Measurements from ENCODE around the gene OR5K3.

Gene OR5K3

GRCh38 chr3:98434412-98434811 is 43.9 kb downstream of the OR5K3 start:
- DNase-seq = no peak

GRCh38 chr3:98440283-98440682 is 49.8 kb downstream of the OR5K3 start:
- no peak for DNase-seq
